ENCODE data around the gene IGFN1.

Gene IGFN1

GRCh38 chr1:201185527-201186128, 5.0 kb upstream of the IGFN1 start:
- DNase-seq: no peak

GRCh38 chr1:201186192-201186591, 4.4 kb upstream of the IGFN1 start:
- DNase-seq: no peak

- DNase-seq: no peak
Measured at GRCh38 chr1:201189085-201189484, 1.5 kb upstream of the IGFN1 start.

GRCh38 chr1:201190005-201190404, 619 bp upstream of the IGFN1 start:
- DNase-seq: no peak

GRCh38 chr1:201191653-201192260, 1.1 kb downstream of the IGFN1 start:
- DNase-seq: peak; percentile 35 to 36

GRCh38 chr1:201192261-201192788, 1.7 kb downstream of the IGFN1 start:
- no peak for DNase-seq

GRCh38 chr1:201194046-201194445, 3.4 kb downstream of the IGFN1 start:
- DNase-seq: no peak

- no peak for DNase-seq
Measured at GRCh38 chr1:201198598-201198997, 8.0 kb downstream of the IGFN1 start.

GRCh38 chr1:201205036-201205435, 14.4 kb downstream of the IGFN1 start:
- DNase-seq: no peak

- DNase-seq: no peak
Measured at GRCh38 chr1:201206176-201206575, 15.6 kb downstream of the IGFN1 start.

GRCh38 chr1:201207046-201207445, 16.4 kb downstream of the IGFN1 start:
- DNase-seq: no peak

- no peak for DNase-seq
Measured at GRCh38 chr1:201208236-201208635, 17.6 kb downstream of the IGFN1 start.

GRCh38 chr1:201212056-201212455, 21.4 kb downstream of the IGFN1 start:
- no peak for DNase-seq

GRCh38 chr1:201212461-201213055, 21.9 kb downstream of the IGFN1 start:
- no peak for DNase-seq

- no peak for DNase-seq
Measured at GRCh38 chr1:201213106-201213770, 22.6 kb downstream of the IGFN1 start.

- DNase-seq: no peak
Measured at GRCh38 chr1:201213926-201214325, 23.3 kb downstream of the IGFN1 start.

GRCh38 chr1:201214461-201214860, 23.8 kb downstream of the IGFN1 start:
- peak in 1 of 2 experiments; percentile 7 for DNase-seq

GRCh38 chr1:201214886-201215285, 24.3 kb downstream of the IGFN1 start:
- no peak for DNase-seq

- DNase-seq: no peak
Measured at GRCh38 chr1:201215531-201216357, 25.1 kb downstream of the IGFN1 start.

- no peak for DNase-seq
Measured at GRCh38 chr1:201216395-201217085, 25.9 kb downstream of the IGFN1 start.

- no peak for DNase-seq
Measured at GRCh38 chr1:201217146-201217545, 26.5 kb downstream of the IGFN1 start.

- no peak for DNase-seq
Measured at GRCh38 chr1:201217851-201218250, 27.2 kb downstream of the IGFN1 start.

Measured in SW 1271 (cell line).